WERI-Rb-1 (cell line): ENCODE data around the gene PLEKHA6.

Experiments used
- DNase-seq: peaks from one replicate; pipeline ENCODE4 v3.0.0-alpha.2; 2020
- H3K27ac ChIP-seq: fragments of 250-450 bp; sonication (Bioruptor Pico); 2 replicates; pipeline ENCODE4 v1.5.1; 2020; ENCODE audit warnings: mild to moderate bottlenecking, moderate library complexity
- H3K27me3 ChIP-seq: fragments of 250-450 bp; sonication (Bioruptor Pico); 2 replicates; pipeline ENCODE4 v1.5.1; 2021; ENCODE audit warnings: mild to moderate bottlenecking, low read depth, moderate library complexity; ENCODE audit not compliant: insufficient read depth, severe bottlenecking
- H3K36me3 ChIP-seq: fragments of 250-450 bp; sonication (Bioruptor Pico); 2 replicates; pipeline ENCODE4 v1.5.1; 2020; ENCODE audit warnings: mild to moderate bottlenecking, moderate library complexity
- H3K4me3 ChIP-seq: 2 replicates; pipeline ENCODE4 v1.5.1; 2011; ENCODE audit warnings: low read depth, mild to moderate bottlenecking, control low read depth, low read length
- H3K9me3 ChIP-seq: fragments of 250-450 bp; sonication (Bioruptor Pico); 2 replicates; pipeline ENCODE4 v1.5.1; 2021; ENCODE audit warnings: mild to moderate bottlenecking, moderate library complexity; ENCODE audit not compliant: severe bottlenecking
- TF ChIP-seq, protein P1 (sequence below): IDR thresholded peaks from 2 replicates; pipeline ENCODE4 v1.5.1; 2011; ENCODE audit warnings: low read depth, mild to moderate bottlenecking, control low read depth, inconsistent platforms, low read length

The PLEKHA6 gene

DNA sequence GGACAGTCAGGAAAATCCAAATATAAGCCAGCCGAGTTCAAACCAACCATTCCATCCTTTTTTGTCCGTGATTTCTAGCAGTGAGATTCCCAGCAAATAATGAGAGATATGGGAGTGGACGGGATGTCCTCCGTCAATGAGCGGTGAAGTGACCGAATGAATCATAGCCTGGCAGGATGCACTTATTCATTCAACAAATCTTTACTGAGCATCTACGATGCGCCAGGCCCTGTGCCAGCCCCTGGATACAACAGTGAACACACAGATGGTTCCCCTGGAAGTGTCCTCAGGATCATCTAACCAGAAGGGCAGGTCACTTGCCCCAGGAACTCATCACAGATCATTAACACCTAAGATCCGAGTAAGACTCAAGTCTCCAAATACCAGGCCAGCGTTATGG lies 8.2 kb upstream of the PLEKHA6 start:
- DNase-seq: no peak
- Histone ChIP-seq H3K4me3 (no peak overlapping the region), H3K27me3 (no peaks in the 10 kb centered on the region), H3K27ac (no peak overlapping the region), H3K9me3 (no peaks in the 10 kb centered on the region), H3K36me3 (no peaks in the 10 kb centered on the region)
- TF ChIP-seq, protein P1, sequence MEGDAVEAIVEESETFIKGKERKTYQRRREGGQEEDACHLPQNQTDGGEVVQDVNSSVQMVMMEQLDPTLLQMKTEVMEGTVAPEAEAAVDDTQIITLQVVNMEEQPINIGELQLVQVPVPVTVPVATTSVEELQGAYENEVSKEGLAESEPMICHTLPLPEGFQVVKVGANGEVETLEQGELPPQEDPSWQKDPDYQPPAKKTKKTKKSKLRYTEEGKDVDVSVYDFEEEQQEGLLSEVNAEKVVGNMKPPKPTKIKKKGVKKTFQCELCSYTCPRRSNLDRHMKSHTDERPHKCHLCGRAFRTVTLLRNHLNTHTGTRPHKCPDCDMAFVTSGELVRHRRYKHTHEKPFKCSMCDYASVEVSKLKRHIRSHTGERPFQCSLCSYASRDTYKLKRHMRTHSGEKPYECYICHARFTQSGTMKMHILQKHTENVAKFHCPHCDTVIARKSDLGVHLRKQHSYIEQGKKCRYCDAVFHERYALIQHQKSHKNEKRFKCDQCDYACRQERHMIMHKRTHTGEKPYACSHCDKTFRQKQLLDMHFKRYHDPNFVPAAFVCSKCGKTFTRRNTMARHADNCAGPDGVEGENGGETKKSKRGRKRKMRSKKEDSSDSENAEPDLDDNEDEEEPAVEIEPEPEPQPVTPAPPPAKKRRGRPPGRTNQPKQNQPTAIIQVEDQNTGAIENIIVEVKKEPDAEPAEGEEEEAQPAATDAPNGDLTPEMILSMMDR: no peak

DNA sequence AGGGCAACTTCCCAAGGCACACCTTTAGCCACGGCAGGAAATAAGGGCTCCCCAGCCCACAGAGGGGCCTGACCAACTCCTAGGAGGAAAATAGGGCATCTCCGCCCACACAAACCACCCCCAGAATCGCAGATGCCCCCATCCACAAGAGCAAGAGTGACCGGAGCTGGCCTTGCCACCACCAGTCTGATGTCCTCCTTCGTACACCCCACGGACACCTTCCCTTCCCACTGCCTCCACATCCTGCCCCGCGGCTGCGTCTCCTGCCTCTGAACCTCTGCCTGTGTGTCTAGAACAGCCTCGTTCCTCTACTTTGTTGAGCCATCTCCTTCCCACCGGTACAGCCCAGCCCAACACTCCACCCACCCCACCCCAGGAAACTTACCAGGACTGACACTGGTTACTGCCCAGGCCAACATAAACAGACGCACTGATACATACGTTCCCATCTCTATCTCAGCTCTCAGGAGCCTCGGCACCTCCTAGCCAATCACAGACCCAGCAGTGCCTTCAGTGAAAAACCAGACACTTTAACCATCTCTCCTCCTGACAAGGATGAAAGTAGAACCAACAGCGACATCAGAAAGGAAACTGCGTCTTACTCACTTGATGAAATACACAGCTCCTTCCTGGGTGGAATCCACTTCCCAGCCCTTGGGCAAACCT lies 7.6 kb upstream of the PLEKHA6 start:
- Histone ChIP-seq H3K27me3 (no peaks in the 10 kb centered on the region), H3K36me3 (no peaks in the 10 kb centered on the region), H3K4me3 (no peak overlapping the region), H3K27ac (no peak overlapping the region), H3K9me3 (no peaks in the 10 kb centered on the region)
- DNase-seq: no peak
- TF ChIP-seq, protein P1: no peak

DNA sequence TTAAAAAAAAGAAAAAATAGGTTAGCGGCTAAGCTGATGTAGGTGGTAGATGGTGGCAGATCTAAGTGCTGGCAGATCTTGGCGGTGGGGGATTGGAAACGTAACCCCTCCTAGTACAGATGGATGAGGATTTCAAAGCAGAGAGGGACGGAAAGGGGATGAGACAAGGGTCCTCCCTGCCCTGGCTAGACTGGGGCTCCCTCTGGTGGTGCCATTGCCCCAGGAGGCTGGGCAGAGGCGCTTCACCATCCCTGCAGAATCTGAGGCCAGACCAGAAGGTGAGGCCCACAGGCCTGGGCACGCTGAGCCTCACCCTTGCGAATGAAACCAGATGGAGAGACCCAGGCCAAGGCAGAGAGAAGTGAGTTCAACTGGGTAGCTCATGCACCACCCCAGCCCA lies 7.0 kb upstream of the PLEKHA6 start:
- no peaks in the 10 kb centered on the region for H3K36me3 ChIP-seq
- H3K9me3 ChIP-seq: no peaks in the 10 kb centered on the region
- TF ChIP-seq, protein P1: peak; percentile 98
- H3K27ac ChIP-seq: no peak overlapping the region
- H3K27me3 ChIP-seq: no peaks in the 10 kb centered on the region
- no peak overlapping the region for H3K4me3 ChIP-seq
- peak; percentile 81 for DNase-seq

DNA sequence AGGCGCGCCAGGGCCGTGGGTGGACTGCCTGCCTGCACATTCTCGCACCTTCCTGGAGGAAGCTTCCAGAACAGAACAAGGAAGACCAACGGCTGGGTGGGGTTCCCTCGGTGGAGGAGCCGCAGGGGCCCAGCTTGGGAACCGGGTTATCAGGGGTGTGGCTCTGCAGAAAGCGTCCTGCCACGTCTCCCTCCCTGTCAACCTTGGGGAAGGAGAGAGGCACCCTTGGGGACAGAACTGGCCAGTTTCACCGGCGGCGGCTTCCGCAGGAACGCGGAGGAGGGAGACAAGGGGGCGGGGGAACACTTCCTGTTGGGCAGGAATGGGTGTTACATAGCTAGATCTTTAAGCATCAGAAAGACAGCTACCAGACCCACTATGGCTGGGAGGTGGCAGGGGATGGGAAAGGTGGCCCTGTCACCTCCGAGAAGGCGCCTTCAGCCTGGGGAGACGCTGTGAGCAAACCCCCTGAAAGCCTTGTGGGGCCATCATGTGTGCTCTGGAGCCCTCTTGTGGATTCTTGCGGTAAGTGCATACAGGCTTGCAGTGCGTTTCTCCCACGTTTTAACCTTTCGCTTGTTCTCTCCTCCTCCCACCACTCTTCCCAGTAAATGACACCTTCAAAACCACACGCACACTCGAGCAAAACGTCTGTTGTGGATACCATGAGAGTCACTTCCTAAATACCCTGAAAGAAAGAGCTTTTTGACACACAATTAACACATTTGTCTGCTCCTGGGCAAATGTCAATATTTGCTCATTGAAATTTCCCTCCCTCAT lies 3.8 kb upstream of the PLEKHA6 start:
- Histone ChIP-seq H3K27ac (peak overlapping the region; percentile 8), H3K27me3 (no peaks in the 10 kb centered on the region), H3K4me3 (peak overlapping the region; percentile 36), H3K36me3 (no peaks in the 10 kb centered on the region), H3K9me3 (no peaks in the 10 kb centered on the region)
- TF ChIP-seq, protein P1: peak; percentile 100
- peak; percentile 91 for DNase-seq

DNA sequence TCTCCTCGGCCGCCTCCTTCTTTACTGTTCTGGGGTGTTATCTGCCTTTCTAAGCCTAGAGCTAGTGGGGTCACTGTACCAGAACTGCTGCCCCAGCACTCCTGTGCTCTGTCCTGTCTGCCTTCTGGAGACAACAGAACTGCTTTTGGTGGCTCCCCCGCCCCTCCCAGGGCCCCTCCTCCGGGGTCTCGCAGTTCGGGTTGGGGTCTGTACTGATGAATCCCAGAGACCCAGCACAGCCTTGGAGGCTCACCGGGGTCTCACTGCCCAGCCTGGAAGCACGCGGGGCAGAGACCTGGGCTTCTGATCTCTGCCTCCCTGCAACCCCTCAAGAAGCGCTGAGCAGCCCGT lies 3.2 kb upstream of the PLEKHA6 start:
- no peak for DNase-seq
- H3K27ac ChIP-seq: peak overlapping the region; percentile 8
- H3K4me3 ChIP-seq: peak overlapping the region; percentile 36
- no peaks in the 10 kb centered on the region for H3K9me3 ChIP-seq
- H3K36me3 ChIP-seq: no peaks in the 10 kb centered on the region
- TF ChIP-seq, protein P1: no peak
- no peaks in the 10 kb centered on the region for H3K27me3 ChIP-seq
